ENCODE results near the gene SPTY2D1. TPM values are rescaled to one million over a fixed set of nuclear protein-coding genes. Genes with fewer than 3 reads are reported as not detected.

Gene SPTY2D1
- total and polyA plus RNA-seq, 2 experiments from 2014 or later, result 5.9 to 14.1 TPM

GRCh38 chr11:18608376-18608775, 25.8 kb downstream of the SPTY2D1 start:
- Mint-ChIP-seq H3K4me1 (peaks cover 5% of the 10 kb centered on the region; the same call in 2 of the 3 replicates), H3K9me3 (no peaks in the 10 kb centered on the region), H3K36me3 (ENCODE audit: low read depth) (peaks cover 20% of the 10 kb centered on the region; the same call in 2 of the 3 replicates), H3K27me3 (ENCODE audit: insufficient read depth, low read depth, poor library complexity) (no peaks in the 10 kb centered on the region), H3K27ac (no peak overlapping the region), H3K4me3 (no peak overlapping the region)
- no peaks in the 10 kb centered on the region for H3K27me3 ChIP-seq (ENCODE audit: insufficient read depth)
- no peaks in the 10 kb centered on the region for H3K9me2 ChIP-seq (ENCODE audit: insufficient read depth)
- peaks cover 8% of the 10 kb centered on the region; the same call in 1 of the 2 replicates for H3K4me1 ChIP-seq (ENCODE audit: insufficient read depth)
- H3K36me3 ChIP-seq (ENCODE audit: insufficient read depth), result peaks cover 12% of the 10 kb centered on the region
- no peaks in the 10 kb centered on the region for H3K79me2 ChIP-seq (replicated peaks; ENCODE audit: insufficient read depth)
- peak overlapping the region; percentile 41; the same call in 1 of the 2 replicates for H3K27ac ChIP-seq (ENCODE audit: low read depth)
- peaks cover 9% of the 10 kb centered on the region; the same call in 1 of the 2 replicates for H4K20me1 ChIP-seq (replicated peaks; ENCODE audit: insufficient read depth)
- no peak overlapping the region for H3K4me2 ChIP-seq
- TF ChIP-seq EZH2 (IDR thresholded peaks at IDR 0.05; ENCODE audit: low read depth, unreplicated experiment) (no peak), REST (IDR thresholded peaks at IDR 0.05; ENCODE audit: unreplicated experiment) (no peak), STAT1 (IDR thresholded peaks at IDR 0.05; ENCODE audit: unreplicated experiment) (no peak)
- no peaks in the 10 kb centered on the region for H3F3A ChIP-seq (replicated peaks; ENCODE audit: low read depth)
- no peak for DNase-seq (ENCODE audit: low spot score)
- no peak overlapping the region for H3K4me3 ChIP-seq
- H2AFZ ChIP-seq, result no peak overlapping the region
- no peak for ATAC-seq

GRCh38 chr11:18600915-18601569, 33.1 kb downstream of the SPTY2D1 start:
- no peak for DNase-seq (ENCODE audit: low spot score)
- no peaks in the 10 kb centered on the region for H3F3A ChIP-seq (replicated peaks; ENCODE audit: low read depth)
- H3K4me3 ChIP-seq, result no peak overlapping the region
- no peaks in the 10 kb centered on the region for H3K36me3 ChIP-seq (ENCODE audit: insufficient read depth)
- Mint-ChIP-seq H3K36me3 (ENCODE audit: low read depth) (peaks cover 23% of the 10 kb centered on the region), H3K27ac (no peak overlapping the region), H3K27me3 (ENCODE audit: insufficient read depth, low read depth, poor library complexity) (no peaks in the 10 kb centered on the region), H3K4me1 (no peaks in the 10 kb centered on the region; the same call in 1 of the 3 replicates), H3K4me3 (no peak overlapping the region), H3K9me3 (no peaks in the 10 kb centered on the region)
- no peak overlapping the region for H3K4me2 ChIP-seq
- no peak overlapping the region for H3K27ac ChIP-seq (ENCODE audit: low read depth)
- no peaks in the 10 kb centered on the region for H3K79me2 ChIP-seq (replicated peaks; ENCODE audit: insufficient read depth)
- H3K4me1 ChIP-seq (ENCODE audit: insufficient read depth), result no peaks in the 10 kb centered on the region
- ATAC-seq, result no peak
- no peaks in the 10 kb centered on the region; the same call in none of the 2 replicates for H4K20me1 ChIP-seq (replicated peaks; ENCODE audit: insufficient read depth)
- H2AFZ ChIP-seq, result no peak overlapping the region
- H3K27me3 ChIP-seq (ENCODE audit: insufficient read depth), result no peaks in the 10 kb centered on the region
- H3K9me2 ChIP-seq (ENCODE audit: insufficient read depth), result no peaks in the 10 kb centered on the region
- TF ChIP-seq NANOG (IDR thresholded peaks at IDR 0.05; ENCODE audit: borderline replicate concordance) (no peak), CREB1 (CRISPR knock-in tag; IDR thresholded peaks at IDR 0.05; ENCODE audit: low read depth) (no peak), ZNF462 (CRISPR knock-in tag; IDR thresholded peaks at IDR 0.05) (no peak), POLR2AphosphoS5 (IDR thresholded peaks at IDR 0.05; ENCODE audit: low read depth) (no peak), ZNF114 (CRISPR knock-in tag; IDR thresholded peaks at IDR 0.05) (no peak), JUNB (IDR thresholded peaks at IDR 0.05; ENCODE audit: unreplicated experiment) (no peak)

Measured in GM23338 (cell line).